Type B pancreatic cell (in vitro differentiated cells): ENCODE data around the gene RAB38. TPM values are rescaled to one million over a fixed set of nuclear protein-coding genes. Genes with fewer than 3 reads are reported as not detected.

ENCODE experiments used
- DNase-seq: peaks from one replicate; pipeline ENCODE4 v3.0.0; 2021; ENCODE audit warnings: mixed read lengths; ENCODE audit not compliant: unreplicated experiment; ENCODE audit errors: extremely low spot score
- H3K27ac Mint-ChIP-seq: 2 replicates; pipeline ENCODE4 v1.8.0; 2021; ENCODE audit warnings: mild to moderate bottlenecking, mixed read lengths
- H3K27me3 Mint-ChIP-seq: 2 replicates; pipeline ENCODE4 v1.8.0; 2021; ENCODE audit warnings: mixed read lengths
- H3K36me3 Mint-ChIP-seq: 2 replicates; pipeline ENCODE4 v1.8.0; 2021; ENCODE audit warnings: mixed read lengths
- H3K4me1 Mint-ChIP-seq: one replicate; pipeline ENCODE4 v1.8.0; 2021; ENCODE audit warnings: mixed read lengths; ENCODE audit not compliant: unreplicated experiment
- H3K4me3 Mint-ChIP-seq: 2 replicates; pipeline ENCODE4 v1.8.0; 2021; ENCODE audit warnings: mild to moderate bottlenecking, mixed read lengths
- H3K9me3 Mint-ChIP-seq: 2 replicates; pipeline ENCODE4 v1.8.0; 2021; ENCODE audit warnings: mixed read lengths
- CTCF ChIP-seq: fragments of 200-600 bp; sonication (generic); conservative IDR thresholded peaks from 2 replicates; pipeline ENCODE4 v1.5.0; 2021; ENCODE audit warnings: antibody characterized with exemption, mild to moderate bottlenecking
- total RNA-seq: library from RNA; stranded (reverse); gene quantifications from 2 replicates; pipeline ENCODE4 v1.2.1, GENCODE V29; 2021; ENCODE audit warnings: low replicate concordance

RAB38 gene
- total RNA-seq, 1 donor from 2014 or later = 16.8 TPM

DNA sequence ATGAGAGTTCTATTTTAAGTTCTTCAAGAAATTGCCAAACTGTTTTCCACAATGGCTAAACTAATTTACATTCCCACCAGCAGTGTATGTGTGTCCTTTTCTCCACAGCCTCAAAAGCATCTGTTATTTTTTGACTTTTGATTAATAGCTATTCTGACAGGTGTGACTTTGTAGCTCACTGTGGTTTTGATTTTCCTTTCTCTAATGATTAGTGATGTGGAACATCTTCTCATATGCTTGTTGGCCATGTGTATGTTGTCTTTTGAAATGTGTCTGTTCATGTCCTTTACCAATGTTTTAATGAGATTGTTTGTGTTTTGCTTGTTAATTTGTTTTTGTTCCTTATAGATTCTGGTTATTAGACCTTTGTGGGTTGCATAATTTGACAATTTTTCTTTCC is 18.0 kb upstream of the RAB38 start:
- Mint-ChIP-seq H3K4me1 (peaks cover 8% of the 10 kb centered on the region), H3K9me3 (peaks cover 16% of the 10 kb centered on the region), H3K36me3 (no peaks in the 10 kb centered on the region), H3K4me3 (no peak overlapping the region), H3K27ac (no peak overlapping the region), H3K27me3 (no peaks in the 10 kb centered on the region)
- DNase-seq = no peak
- no peak for TF ChIP-seq CTCF

GRCh38 chr11:88188932-88189253 is 13.7 kb upstream of the RAB38 start:
- no peak for DNase-seq
- Mint-ChIP-seq H3K27me3 (no peaks in the 10 kb centered on the region), H3K9me3 (peaks cover 10% of the 10 kb centered on the region), H3K36me3 (no peaks in the 10 kb centered on the region), H3K27ac (peak overlapping the region; percentile 68), H3K4me1 (peaks cover 17% of the 10 kb centered on the region), H3K4me3 (peak overlapping the region; percentile 53)
- TF ChIP-seq CTCF = no peak

DNA sequence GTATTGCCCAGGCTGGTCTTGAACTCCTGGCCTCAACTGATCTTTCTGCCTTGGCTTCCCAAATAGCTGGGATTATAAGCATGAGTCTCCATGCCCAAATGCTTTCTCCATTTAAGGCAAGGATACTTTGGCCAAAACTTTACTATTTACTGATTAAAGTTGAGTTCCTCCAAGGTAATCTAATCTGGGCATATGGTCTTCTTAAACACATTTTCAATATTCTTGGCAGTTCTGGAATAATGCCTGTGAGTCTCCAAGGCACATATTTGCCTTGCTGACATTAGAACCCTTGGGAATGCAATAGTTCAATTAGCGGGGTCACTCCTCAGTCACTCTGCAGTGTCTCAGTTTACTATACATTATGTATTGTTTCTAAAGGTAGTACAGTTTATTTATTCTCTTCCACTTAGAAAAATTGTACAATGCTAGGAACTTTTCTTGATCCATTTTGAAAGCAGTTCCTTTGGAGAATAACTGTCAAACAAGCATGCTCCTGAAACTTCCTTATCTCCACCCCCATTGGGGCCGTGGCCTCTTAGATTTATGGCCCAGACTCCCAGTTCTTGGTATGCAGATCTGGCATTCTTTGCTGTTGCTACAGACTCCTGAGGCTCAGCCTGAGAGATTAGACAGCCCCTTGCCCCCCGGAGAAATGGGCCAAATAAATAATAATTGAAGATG is 13.1 kb upstream of the RAB38 start:
- H3K27me3 Mint-ChIP-seq = no peaks in the 10 kb centered on the region
- peak overlapping the region; percentile 53 for H3K4me3 Mint-ChIP-seq
- H3K4me1 Mint-ChIP-seq = peaks cover 17% of the 10 kb centered on the region
- no peak for DNase-seq
- TF ChIP-seq CTCF = no peak
- H3K27ac Mint-ChIP-seq = peak overlapping the region; percentile 68
- no peaks in the 10 kb centered on the region for H3K36me3 Mint-ChIP-seq
- peaks cover 10% of the 10 kb centered on the region for H3K9me3 Mint-ChIP-seq

GRCh38 chr11:88183233-88183632 is 8.0 kb upstream of the RAB38 start:
- DNase-seq = no peak
- H3K9me3 Mint-ChIP-seq = peaks cover 5% of the 10 kb centered on the region
- no peaks in the 10 kb centered on the region for H3K36me3 Mint-ChIP-seq
- TF ChIP-seq CTCF = no peak
- no peak overlapping the region for H3K4me3 Mint-ChIP-seq
- H3K27me3 Mint-ChIP-seq = no peaks in the 10 kb centered on the region
- H3K4me1 Mint-ChIP-seq = peaks cover 15% of the 10 kb centered on the region
- H3K27ac Mint-ChIP-seq = no peak overlapping the region

DNA sequence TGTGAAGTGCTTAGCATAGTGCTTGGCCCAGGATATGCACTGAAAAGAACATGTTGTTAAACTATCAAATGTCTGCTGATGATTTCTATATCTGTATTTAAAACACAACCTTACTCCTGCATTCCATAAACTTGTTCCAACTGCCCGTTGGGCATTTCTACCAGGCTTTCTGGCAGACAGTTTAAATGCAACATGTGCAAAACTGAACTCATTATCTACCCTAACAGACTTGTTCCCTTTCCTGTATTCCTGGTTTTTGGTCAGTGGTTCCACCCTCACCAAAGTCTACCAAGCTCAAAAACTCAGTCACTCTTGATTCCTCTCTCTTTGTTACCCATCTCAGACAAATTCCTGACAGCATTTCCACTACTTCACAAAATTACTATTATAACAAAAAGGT is 6.5 kb upstream of the RAB38 start:
- H3K4me1 Mint-ChIP-seq = peaks cover 7% of the 10 kb centered on the region
- H3K9me3 Mint-ChIP-seq = no peaks in the 10 kb centered on the region
- no peak for TF ChIP-seq CTCF
- H3K27me3 Mint-ChIP-seq = no peaks in the 10 kb centered on the region
- no peaks in the 10 kb centered on the region for H3K36me3 Mint-ChIP-seq
- no peak for DNase-seq
- no peak overlapping the region for H3K4me3 Mint-ChIP-seq
- H3K27ac Mint-ChIP-seq = no peak overlapping the region
